Kidney tubule cell (primary cell): Measurements from ENCODE around the gene SPSB1.

Source experiments
- DNase-seq: peaks from one replicate; pipeline ENCODE4 v3.0.0-alpha.2; 2018; ENCODE audit warnings: low spot score

SPSB1 gene

DNA sequence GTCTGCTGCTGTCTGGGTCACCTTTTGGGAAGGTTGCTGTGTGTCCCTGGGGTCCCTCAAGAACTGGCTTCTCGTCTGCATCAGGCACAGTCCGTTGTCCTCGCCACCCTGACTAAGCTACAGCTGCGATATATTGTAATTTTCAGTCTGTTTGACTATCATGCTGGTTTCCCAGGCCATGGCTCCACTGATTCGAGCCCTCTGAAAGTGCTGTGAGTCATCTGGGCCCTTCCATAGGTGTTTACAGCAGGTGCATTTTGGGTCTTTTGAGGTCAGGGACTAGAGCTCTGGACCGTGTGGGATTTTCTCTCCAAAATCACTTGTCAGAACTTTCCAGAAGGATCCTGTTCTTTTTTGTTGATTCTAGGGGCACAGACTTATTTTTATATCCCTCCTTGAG is 52.8 kb downstream of the SPSB1 start:
- no peak for DNase-seq

DNA sequence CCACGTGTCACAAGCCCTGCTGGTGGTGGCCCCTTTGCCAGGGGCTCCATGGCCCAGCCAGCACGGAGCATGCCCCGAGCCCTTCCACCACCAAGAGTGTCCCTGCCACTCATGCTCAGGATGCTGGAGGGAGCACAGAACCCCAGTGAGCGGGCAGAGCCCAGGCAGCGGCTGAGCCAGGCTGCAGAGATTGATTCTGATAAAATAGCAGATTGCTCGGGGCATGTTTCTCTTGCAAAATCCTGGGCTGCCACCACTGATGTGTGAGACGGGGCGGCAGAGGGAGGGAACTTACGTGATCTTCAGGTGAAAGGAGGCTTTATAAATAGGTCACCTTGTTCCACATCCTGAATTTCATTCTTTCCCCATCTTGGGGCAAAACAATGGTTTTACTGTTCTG is 53.2 kb downstream of the SPSB1 start:
- DNase-seq = no peak

DNA sequence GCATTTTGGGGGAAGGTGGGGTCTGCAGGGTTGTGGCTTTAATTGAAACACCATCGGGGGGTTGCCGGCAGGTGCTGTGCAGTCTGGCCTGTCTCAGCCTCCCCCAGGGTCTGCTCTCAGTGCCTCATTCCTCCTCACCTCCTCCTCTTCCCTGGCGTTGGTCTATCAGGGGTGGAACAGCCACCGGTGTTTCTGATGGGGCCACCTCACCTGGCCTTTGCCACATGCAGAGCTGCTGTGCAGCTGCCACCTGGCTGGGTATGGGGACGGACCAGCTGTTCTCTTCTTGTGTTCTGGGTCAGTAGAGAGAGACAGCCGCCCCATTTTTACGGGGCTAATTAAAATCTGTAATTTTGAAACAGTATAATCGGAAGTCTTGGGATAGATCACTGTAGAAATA is 53.9 kb downstream of the SPSB1 start:
- DNase-seq = no peak

DNA sequence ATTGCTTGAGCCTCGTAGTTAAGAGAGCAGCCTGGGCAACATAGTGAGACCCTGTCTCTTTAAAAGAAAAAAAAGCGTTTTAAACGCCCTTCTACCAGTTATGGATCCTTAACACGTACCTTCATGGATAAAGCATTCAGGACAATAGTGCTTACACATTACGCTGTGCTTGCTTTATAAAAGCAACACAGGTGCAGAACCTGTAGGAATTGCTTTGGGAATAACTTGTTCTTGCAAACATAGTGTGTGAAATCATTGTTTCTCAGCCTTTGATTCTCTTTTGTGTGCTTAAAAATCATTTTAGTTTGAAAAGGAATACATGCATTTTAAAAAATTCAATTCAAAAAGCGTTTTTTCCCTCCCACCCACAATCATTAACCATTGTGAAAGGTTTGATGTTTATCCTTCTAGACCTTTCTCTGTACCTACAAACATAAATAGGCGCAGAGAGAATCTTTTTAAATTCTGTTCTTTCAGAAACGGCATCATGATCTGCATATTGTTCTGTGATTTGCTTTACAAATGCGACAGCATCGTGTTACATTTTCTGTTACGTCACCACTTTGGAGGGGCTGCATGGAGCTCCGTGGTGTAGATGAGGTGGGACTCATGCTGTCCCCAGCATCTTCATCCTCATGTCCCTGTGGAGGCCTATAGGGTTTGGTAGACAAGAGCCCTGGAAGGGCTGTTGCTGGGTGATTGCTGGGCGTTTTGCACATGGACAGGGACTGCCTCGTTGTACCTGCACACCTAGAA is 54.6 kb downstream of the SPSB1 start:
- DNase-seq = no peak

DNA sequence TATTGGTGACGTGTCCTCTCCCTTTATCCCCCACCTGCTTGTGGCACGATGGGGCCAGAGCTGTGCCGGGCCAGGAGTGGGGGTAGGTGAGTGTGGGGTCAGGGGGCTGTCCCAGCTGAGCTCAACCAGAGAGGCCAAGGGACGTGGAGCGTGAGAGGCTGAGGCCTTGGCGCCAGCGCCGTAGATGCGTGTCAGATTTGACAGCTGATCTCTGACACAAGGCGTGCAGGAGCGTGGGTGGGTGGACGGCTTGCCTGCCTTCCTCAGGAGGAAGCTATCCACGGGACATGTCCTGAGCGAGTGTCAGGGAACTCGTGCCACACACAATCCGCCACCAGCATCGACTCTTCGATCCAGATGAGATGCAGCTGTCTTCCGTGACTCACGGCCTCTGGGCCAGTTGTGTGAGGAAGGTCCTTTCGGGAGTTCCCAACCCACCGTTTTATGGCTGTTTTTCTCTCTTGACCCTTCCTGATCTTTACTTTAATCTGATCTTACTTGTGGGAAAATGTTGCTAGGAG is 56.7 kb downstream of the SPSB1 start:
- DNase-seq = no peak

DNA sequence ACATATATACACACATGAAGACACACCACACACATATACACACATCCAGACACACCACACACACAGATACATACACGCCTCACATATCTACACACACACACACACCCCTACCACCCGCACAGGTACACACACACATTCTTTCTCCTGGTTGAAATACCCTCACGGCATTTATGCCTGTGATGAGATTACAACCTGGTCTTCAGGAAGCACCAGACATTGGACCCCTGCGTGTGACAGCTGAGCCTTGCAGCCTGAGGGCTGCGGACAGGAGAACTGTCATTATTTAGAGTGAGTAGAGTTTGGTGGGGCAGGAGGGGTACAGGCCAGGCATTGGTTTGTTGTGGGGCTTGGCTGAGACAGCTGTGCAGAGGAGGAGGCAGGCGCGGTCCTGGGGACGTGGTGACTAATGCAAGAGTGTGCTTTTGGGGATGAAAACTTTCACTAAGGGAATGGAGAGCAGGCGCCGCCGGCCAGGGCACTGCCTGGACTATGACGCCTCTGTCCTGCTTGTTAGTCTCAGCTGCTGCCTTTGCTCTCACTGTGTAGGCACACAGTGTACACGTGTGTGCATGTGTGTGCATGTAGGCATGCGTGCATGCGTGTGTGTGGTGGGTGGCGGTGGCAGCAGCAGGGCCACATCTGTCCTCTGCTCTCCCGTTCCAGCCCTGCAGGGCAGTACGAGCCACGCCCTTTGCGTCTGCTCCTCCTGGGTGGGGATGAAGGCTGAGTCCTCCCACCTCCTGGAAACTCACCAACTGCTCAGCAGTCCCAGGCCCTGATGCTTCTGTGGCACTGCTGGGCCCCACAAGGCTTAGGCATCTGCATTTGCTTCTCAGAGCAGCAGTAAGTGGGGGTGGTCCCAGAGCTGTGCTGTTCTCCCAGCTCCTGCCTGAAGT is 57.6 kb downstream of the SPSB1 start:
- no peak for DNase-seq

DNA sequence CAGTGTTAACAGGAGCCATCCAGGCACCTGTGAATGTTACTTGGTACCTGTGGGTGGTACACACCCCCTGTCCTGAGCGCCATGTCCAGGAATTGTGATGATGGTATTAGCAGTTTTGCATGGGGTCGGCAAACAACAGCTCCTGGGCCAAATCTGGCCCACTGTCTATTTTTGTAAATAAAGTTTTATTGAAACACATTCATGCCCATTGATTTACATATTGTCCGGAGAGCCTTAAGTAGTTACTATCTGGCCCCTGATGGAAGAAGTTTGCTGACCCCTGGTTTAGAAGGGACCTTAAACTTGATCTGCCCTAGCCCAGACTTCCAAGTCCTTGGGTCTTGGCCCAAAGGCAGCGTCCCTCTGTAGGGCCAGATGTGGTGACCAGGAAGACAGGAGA is 58.3 kb downstream of the SPSB1 start:
- DNase-seq = no peak

DNA sequence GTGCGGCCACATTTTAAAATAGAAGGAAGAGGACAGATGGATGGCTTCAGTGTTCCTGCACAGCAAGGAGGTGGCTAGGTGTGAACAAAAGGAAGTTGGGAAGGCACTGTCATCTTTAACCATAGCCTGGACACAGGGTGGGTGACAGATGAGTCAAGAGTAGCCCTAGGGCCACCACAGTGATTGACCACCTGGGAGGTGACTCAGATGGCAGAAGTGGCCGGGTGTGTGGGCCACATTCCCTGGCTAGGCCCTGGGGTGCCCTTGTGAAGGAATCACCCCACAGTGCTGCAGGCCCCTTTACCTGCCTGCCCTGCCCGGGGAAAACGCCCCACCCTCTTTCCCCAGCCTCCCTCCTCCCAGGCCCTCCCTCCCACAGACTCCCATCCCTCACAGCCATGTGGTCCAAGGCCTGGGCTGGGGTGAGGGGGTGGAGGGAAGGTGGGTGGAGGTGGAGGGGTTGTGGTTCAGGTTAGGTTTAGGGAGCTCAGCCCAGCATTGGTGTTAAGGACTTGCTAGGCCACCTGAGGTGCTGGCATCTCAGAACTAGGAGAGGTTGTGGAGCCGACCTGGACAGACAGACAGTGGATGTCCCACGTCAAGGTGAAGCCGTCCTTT is 59.1 kb downstream of the SPSB1 start:
- peak; percentile 43 for DNase-seq

DNA sequence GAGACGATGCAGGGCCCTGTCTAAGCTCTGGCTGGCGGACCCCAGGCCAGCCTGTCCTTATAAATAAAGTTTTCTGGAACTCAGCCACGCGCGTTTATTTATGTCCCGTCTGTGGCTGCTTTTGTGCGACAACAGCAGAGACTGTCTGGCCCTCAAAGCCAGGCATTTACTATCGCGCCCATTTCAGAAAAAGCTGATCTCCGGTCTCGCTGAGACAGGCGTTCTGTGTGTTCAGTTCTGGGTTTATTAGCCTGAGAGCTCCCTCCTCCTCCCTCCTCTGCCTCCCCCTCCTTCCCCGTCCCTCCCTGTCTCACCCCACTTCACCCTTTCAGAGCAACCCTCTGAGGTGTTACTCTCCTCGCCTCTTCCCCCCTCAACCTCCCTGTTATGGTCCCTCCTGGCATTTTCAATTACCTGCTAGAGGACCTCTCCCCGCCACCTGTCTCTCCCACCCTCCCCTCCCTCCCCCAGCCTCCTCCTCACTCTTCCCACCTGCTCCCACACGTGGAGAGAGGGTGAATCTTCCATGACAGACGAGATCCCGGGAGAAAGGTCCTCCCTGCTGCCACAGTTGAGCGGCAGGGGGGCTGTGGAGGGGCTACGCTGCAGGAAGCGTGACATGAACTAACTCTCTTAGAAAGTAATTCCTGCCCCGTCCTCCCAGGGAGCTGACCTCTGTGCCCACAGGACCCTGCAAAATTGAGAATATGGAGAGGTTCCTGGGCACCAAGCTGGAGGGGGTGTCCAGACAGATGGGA is 59.9 kb downstream of the SPSB1 start:
- DNase-seq = no peak

DNA sequence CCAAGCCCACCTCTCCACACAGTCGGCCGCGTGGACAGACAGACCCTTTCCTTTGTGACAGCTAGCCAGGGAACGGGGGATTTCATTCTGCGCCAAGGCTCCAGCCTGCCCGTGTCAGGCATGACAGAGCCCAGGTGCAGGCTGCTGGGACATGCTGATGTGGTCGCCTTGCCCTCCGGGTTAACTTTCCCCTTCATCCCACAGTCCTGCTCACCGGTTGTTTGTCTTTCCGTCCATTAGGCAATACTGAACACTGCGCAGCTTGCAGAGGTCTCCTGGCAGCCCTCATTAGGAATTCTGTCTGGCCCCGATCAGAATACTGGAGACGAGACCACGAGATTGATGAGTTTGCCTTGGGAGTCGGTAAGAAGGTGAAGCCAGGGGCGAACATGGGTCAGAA is 62.8 kb downstream of the SPSB1 start:
- DNase-seq = no peak

DNA sequence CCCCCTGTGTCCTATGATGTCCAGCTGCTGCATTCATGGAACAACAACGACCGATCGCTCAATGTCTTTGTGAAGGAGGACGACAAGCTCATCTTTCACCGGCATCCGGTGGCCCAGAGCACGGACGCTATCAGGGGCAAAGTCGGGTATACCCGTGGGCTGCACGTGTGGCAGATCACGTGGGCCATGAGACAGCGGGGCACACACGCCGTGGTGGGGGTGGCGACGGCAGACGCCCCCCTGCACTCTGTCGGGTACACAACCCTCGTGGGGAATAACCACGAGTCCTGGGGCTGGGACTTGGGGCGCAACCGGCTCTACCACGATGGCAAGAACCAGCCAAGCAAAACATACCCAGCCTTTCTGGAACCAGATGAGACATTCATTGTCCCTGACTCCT is 63.3 kb downstream of the SPSB1 start:
- DNase-seq = no peak

DNA sequence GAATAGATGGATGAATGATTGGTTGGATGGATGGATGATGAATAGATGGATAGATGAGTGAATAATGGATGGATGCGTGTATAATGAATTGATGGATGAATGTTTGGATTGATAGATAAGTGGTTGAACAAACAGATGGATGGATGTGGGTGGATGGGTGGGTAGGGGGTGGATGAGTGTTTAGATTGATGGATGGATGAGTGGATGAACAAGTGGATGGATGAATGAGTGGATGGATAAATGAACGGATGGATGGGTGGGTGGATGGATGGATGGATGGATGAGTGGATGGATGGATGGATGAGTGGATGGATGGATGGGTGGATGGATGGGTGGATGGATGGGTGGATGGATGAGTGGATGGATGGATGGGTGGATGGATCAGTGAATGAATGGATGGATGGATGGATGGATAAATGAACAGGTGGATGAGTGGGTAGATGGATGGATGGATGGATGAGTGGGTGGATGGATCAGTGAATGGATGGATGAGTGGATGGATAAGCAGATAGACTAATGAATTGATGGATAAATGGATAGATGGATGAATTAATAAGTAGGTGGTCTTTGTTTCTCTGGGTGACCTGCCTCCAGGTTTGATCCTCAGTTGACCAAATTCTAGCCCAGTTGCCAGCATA is 64.3 kb downstream of the SPSB1 start:
- DNase-seq = no peak

DNA sequence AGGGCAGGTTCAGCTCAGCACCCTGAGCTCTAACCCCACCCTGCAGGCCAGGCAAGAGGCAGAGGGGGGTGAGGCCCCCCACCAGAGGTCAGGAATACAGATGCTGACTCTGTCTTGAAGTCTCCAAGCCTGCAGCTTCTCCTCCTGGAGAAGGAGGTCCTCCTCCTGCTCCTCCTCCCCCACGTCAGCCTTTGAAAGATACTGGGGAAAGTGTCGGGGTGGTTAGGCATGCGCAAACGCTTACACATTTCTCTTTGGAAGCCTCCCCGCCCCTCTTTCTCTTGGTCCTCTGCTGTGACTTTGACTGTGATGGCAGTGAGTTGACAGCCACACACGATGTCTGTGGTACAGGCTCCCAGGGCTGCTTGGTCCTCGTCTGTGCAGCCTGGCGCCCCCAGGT is 65.3 kb downstream of the SPSB1 start:
- no peak for DNase-seq

DNA sequence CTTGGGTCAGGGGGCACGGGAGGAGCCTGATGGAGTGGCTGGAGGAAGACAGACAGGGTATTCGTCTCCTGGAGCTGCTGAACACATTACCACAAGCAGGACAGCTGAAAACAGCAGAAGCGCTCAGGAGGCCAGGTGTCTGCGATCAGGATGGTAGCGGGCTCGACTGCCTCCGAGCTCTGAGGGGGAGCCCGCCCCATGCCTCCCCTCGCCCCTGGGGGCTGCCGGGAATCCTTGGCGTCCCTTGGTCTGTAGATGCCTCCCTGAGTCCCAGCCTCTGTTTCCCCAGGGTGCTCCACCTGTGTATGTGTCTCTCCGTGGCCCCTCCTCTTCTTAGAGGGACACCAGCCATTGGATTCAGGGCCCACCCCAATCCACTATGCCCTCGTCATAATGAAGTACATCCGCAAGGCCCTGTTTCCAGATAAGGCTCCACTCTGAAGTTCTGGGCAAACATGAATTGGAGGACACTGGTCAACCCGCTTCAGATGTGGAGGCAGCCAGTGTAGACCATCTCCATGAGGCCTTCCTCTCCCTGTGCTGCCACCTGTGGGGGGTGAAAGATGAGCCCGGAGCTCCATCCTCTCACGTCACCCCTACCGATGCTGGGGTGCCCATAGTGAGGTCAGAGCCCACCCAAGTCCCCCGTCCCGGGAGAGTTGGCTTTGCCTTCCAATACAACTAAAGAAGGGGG is 67.8 kb downstream of the SPSB1 start:
- no peak for DNase-seq

DNA sequence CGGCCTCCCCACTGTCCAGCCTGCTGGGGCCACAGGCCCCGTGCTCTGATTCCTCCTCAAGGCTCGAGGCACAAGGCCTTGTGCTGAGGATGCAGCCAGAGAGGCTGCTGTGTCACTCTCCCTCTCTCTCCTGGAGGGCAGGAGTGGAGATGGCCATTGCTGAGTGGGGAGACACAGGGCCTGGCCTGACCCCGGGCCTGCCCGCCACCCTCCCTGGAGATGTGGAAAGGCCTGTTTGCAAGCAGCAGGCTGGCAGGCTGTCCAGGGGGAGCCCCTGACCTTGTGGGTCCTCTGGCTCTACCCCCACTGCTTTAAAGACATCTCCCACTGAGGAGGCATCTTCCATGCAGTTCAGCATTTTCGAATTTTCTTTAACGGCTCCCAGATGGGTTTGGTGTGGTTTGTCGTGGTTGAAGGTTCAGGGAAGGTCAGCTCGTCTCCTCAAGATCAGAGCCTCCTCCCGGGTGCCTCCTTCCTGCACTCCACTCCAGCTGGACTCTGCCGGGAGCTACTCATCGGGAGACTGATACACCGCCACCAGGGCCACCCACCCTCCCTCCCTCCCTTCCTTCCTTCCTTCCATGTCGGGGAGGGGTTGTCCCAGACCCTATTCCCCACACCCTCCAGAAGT is 69.1 kb downstream of the SPSB1 start:
- DNase-seq = no peak

DNA sequence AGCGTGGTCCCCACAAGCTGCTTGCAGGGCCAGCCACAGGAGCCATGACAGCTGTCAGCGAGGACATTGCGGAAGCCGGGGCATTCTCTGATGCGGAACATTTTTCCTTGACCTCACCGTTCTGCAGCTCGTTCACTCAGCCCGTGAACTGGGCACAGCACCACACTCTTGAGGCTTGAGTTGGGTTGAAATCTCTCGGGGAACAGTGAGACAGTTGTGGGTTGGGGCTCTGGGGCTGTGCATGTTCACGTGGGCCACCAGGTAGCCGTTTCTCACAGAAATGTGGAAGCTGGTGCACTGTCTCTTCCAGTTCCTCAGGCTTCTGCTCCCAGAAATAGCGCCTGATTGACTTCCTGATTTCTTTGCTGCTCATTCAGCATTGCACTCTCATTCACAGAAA is 69.8 kb downstream of the SPSB1 start:
- no peak for DNase-seq

DNA sequence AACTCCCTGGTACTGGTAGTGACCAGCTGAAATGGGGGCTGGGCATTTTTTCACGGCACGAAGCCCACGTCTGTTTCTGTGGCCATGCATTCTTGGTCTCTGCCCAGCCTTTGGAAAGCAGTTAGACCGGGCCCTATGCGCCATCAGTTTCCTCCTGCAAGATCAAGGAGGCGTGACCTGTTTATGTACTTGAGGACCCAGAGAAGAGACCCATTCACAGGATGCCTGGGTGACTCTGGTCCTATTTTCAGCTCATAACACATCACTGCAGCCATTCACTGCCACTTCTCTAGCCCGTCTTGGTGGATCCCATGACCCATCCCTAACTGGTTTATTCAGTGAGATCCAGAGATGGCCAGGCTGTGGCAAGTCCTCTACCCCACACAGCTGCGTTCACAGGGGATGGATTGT is 70.4 kb downstream of the SPSB1 start:
- peak; percentile 41 for DNase-seq

DNA sequence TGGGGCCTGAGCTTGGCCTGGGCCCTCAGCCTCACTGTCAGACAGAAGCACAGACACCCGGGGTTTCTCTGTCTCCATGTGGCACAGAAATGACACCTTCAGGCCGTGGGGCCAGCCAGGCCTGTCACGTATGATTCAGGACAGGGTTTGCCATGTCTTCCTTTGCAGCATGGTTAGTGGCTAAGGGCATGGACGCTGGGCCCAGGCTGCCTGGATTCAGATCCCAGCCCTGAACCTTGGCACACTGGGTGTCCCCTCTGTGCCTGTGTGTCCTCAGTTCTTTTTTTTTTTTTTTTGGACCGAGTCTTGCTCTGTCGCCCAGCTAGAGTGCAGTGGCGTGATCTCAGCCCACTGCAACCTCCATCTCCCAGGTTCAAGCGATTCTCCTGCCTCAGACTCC is 73.6 kb downstream of the SPSB1 start:
- no peak for DNase-seq

DNA sequence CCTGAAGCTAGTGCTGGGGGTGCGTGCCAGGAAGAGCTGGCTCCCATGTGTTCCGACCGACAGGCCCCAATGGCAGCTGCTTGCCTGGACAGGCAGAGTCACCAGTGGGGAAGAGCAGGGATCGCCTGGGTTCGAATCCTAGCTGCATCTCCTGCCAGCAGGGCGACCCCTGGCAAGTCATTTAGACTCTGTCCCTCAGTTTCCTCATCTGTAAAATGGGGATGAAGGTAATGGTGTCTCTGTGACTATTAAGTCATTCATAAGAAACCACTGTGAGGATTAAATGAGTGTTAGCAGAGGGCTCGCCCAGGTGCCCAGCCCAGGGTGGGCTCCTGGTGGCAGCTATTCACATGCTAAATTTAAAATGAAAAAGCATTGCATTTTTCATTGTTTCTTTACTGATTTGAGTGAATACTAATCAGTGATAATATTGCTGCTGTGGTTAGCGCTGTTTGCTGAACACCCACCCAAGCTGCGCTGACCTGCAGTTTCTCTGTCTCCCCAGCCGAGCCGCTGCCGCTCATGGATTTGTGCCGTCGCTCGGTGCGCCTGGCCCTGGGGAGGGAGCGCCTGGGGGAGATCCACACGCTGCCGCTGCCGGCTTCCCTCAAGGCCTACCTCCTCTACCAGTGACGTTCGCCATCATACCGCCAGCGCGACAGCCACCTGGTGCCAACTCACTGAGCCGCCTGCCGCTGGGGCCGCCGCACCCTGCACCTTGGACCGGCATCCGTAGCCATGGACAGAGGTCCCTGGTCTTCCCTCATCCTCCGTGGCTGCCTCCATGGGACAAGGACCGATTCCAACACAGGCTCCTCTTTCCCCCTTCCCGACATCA is 74.5 kb downstream of the SPSB1 start:
- DNase-seq = no peak

DNA sequence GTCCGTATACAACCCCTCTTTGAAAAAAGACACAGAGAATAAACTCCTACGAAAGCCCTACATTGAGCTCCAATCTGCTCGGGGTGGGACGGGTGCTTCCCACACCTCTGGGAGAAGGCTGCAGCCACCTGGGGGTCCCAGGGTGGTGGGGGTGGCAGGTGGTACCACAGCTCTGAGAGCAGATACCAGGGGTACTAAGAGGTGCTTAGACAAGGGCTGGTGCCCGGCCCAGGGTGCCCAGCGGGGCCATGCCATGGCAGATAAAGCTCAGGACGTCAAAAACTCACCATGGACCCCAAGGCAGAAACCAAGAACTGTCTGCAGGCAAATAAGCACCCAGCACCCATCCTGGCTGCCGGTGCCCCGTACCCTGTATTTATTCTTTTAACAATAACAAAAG is 75.1 kb downstream of the SPSB1 start:
- DNase-seq = no peak
